DMS153 treated with DMSO at 0.1 percent for 48 hours (cell line): ENCODE data around the gene GALNT18.
A peak's percentile ranks its signal among the peaks of the same experiment; 100 is the strongest.

Source experiments
- DNase-seq: peaks from one replicate; lab custom pipeline; 2025; ENCODE audit not compliant: unreplicated experiment; lab: John Stamatoyannopoulos, UW

GALNT18 gene

GRCh38 chr11:11569936-11570491, 51.8 kb downstream of the GALNT18 start:
- DNase-seq: peak; percentile 4

GRCh38 chr11:11568651-11569229, 53.1 kb downstream of the GALNT18 start:
- no peak for DNase-seq

GRCh38 chr11:11567936-11568650, 53.7 kb downstream of the GALNT18 start:
- no peak for DNase-seq

DNA sequence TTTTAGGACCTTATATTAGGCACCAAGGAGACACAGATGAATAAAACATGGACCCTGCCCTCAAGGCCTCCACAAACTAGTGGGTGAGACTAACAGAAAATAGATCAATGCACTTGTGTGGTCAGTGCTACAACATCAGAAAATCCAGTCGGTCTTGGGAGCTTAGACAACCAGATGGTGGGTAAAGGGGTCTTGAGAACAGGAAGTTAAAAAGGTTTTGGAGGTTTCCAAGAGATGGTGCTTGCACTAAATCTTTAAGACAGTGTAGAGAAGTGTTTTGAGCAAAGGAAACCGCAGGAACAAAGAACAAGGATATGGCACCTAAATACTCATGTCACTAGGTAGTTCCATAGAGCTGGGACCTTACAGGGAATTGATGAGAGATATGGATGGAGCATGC, 56.2 kb downstream of the GALNT18 start:
- no peak for DNase-seq

GRCh38 chr11:11563200-11563975, 58.4 kb downstream of the GALNT18 start:
- no peak for DNase-seq

- DNase-seq: no peak
Observed at GRCh38 chr11:11561991-11562390, 59.8 kb downstream of the GALNT18 start.

- no peak for DNase-seq
Observed at GRCh38 chr11:11558826-11559225, 63.0 kb downstream of the GALNT18 start.

DNA sequence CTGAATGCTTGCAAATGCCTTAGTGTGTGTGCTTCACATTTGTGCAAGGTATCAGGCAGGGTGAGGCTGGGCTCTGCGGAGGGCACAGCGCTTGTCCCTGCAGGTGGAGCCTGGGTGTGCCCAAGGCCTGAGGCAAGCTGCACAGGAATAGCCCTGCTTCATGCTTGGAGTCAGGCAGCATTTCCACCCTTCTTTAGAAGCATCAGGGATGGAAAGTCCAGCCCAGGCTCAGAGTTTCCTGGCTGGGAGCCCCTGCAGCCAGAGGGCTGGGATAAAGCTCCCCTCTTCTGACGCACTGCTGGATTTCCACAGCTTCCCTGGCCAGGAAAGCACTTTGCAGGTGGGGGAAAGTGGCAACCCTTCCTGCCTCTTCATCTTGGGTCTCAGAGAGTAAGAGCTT, 63.4 kb downstream of the GALNT18 start:
- DNase-seq: no peak

GRCh38 chr11:11555208-11555607, 66.6 kb downstream of the GALNT18 start:
- DNase-seq: peak; percentile 57

DNA sequence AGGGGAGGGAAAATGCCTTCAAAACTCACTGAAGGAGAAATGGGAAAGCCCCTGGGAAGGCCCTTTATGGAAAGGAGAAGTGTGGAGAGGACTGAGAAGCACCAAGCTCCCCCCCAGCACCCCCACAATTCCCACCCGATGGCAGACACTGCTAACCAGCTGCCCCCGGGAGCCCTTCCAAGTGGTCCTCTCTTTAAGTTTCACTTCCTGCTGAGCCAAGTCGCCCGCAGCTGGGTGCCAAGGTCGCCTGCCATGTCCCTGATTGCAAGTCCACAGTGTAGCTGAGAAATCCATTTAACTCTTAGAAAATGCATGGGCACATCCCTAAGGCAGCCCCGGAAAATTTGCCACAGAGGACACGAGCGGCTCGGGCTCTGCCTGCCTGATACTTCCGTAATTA, 68.2 kb downstream of the GALNT18 start:
- DNase-seq: no peak

DNA sequence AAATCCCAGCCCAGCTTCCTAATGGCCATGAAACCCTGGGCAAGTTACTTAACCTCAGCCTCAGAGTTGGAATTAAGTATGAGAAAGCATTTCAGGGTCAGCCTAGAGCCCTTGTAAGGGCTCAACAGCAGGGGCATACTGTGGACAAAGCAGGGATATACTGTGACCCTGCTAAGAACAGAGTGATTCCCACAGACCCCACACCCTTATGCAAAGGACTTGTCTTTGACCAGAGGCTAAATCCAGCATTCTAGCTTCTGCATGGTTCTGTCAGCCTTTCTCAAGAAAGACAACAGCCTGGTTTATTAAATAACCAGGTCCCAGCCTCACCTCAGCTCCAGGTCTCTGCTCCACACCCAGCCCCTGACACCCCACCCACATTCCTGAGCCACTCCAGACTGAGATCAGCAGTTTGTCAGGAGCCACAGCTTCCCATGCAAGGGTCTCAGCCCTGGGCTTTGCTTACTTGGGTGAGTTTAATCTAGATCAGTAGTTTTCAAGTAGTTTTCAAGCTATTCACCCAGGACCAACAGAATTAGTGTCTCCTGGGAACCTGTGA, 69.2 kb downstream of the GALNT18 start:
- no peak for DNase-seq

GRCh38 chr11:11550534-11550933, 71.3 kb downstream of the GALNT18 start:
- no peak for DNase-seq

- DNase-seq: no peak
Observed at GRCh38 chr11:11545285-11546275, 76.2 kb downstream of the GALNT18 start.

DNA sequence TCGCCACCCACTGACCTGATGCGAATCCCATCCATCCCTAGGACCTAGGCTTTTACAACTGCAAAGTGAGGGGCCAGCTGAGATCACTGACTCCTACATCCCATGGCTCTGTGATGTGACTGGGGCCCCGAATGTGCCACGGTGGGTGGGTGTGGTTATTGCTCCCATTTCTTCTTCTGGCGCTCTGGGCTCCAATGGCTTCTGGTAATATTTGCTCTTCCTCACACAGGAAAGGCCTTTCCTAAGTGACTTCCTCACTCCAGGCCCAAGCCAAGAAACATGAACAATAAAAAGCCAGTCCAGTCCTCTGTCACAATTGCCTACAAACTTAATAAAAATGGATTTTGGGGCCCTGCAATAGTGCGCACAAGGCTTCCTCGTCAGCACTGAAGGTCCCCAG, 78.1 kb downstream of the GALNT18 start:
- DNase-seq: no peak

- no peak for DNase-seq
Observed at GRCh38 chr11:11540157-11540556, 81.6 kb downstream of the GALNT18 start.

DNA sequence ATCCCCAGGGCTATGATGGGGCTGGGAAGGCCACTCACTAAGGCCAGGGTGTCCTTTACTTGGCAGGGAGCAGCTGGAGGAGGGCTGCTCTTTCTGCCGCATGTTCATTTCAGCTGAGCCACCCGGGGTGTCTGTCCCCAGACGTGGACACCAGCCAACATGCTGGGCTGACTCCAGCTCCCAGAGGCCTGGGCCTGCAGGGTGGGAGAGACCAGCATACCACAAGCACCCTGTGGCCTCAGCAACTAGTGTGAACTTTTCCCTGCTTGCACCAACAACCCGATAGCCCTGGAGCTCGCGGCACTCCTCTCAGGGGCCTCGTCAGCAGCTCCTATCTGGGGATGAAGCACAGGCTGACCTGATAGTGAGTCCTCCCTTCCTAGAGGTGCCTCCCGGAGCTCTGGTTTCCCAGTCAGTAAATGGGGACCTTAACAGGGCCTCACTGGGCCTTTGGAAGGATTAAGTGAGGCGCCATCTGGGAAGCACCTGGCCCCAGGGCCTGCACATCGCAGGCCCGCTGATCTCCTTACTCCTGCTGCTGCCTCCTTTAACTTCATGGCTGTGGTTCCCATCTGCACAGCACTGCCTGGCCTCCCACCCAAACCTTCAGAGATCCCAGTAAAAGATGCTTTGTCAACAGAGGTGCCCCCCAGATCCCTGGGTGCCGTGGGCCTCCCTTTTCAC, 83.4 kb downstream of the GALNT18 start:
- DNase-seq: no peak

GRCh38 chr11:11537871-11538270, 83.9 kb downstream of the GALNT18 start:
- no peak for DNase-seq

DNA sequence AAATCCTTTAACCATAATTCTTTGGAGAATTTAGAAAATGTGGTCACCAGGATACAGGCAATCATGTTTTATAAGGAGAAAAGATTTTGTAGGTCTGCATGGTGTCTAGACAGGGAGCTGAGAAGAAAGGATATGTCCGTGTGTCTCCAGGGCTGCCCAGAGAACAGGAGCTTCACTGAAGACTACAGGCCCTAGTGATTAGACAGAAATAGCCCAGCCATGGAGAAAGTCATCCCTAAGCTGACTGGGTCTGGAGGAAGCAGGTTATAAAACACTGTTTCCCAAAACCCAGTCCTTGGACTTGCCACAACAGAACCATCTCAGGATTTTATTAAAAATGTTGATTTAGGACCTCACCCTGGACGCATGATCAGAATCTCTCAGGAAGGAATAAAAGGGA, 84.4 kb downstream of the GALNT18 start:
- DNase-seq: no peak

GRCh38 chr11:11536650-11537049, 85.2 kb downstream of the GALNT18 start:
- no peak for DNase-seq

DNA sequence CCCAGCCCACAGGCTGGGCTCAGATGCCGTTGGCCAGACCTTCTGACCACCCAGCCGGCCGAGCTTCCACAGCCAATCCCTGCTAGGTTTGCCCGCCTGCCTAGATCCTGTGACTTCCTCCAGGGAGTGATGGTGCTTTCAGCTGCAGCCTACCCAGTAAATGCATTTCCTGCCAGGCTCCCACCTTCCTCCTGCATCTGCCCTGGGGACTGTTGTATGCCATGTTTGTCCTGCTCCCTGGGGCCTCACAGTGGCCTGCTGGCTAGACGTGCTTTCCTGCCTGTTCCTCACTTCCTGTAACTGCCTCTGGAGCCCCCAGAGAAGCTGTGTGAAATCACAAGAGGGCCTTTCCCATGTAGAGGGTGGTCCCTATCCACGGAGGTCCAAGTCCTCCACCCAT, 86.2 kb downstream of the GALNT18 start:
- DNase-seq: peak; percentile 13
